GM19372 (cell line): ENCODE results near the gene FASTK.

Source experiments
- ATAC-seq: cut with Tn5 transposase; IDR thresholded peaks from one replicate; pipeline ENCODE4 v1.9.1; 2021; ENCODE audit warnings: mild to moderate bottlenecking, low read depth, moderate library complexity; ENCODE audit not compliant: unreplicated experiment

The FASTK gene

DNA sequence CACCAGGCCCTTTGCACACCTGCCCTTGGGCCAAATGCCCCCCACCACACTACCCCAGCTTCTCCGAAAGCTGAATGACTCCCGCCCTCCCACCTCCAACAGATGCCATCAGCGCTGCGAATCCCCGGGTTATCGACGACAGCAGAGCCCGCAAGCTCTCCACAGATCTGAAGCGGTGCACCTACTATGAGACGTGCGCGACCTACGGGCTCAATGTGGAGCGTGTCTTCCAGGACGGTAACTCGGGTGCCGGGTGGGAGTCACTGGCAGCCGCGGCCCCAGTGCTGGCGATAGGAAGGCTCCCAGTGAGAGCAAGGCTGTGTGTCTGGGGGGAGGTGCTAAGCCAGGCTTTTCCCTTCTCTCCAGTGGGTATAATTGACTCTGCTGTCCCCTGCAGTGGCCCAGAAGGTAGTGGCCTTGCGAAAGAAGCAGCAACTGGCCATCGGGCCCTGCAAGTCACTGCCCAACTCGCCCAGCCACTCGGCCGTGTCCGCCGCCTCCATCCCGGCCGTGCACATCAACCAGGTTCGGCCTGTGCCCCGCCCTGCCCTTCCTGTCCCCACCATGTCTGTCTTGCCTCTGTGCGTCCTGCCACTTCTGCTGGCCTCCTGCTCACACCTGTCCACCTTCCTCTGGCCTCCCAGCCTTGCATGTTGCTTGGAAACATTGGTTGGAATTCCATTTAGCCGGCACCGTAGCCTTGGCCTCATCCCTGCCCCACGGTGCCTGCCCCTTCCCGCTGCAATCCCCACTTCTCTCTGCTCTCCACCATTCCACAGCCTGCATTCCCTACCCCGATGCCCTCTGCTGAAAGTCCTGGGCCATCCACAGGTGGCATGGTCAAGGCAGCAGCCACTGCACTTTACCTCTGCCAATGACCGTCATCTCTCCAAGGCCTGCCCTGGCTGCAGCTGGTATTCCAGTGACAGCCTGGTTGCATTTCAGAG is 37.8 kb upstream of the FASTK start:
- ATAC-seq = no peak

GRCh38 chr7:151117565-151117964 is 37.0 kb upstream of the FASTK start:
- ATAC-seq = no peak

DNA sequence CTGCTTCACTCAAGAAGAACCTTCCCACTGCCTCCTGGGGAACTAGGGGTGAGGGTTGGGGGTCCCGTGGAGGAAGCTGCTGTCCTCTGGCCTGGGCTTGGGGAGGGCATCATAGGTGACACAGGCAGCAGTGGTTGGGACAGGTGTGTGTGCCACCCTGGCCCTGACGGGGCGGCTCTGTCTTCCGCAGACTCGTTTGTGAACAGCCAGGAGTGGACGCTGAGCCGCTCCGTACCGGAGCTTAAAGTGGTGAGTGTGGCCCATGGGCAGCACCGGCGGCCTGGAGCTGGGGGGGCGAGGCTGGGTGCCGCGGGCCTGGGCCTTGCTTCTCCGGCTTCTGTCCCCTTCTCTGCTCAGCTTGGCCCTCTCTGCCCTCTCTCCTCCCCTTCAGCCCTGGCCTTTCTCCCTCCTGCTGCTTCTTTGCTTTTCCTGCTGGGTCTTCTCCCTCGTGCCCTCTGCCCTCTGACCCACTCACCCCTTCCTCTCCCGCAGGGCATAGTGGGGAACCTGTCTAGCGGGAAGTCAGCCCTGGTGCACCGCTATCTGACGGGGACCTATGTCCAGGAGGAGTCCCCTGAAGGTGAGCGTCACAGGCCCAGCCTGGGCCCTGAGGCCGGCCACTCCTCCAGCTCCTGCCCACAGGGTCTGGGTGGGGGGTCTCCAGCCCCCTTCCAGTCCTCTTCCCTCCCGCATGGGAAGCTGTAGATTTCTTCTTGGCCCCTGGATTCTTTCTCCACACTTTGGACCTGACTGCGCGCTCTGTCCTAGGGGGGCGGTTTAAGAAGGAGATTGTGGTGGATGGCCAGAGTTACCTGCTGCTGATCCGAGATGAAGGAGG is 36.2 kb upstream of the FASTK start:
- ATAC-seq = no peak

GRCh38 chr7:151115836-151116418 is 35.3 kb upstream of the FASTK start:
- no peak for ATAC-seq

- ATAC-seq = no peak
Measured at GRCh38 chr7:151115121-151115835, 34.7 kb upstream of the FASTK start.

- no peak for ATAC-seq
Measured at GRCh38 chr7:151114151-151115090, 33.8 kb upstream of the FASTK start.

- ATAC-seq = no peak
Measured at GRCh38 chr7:151113344-151114150, 32.9 kb upstream of the FASTK start.

DNA sequence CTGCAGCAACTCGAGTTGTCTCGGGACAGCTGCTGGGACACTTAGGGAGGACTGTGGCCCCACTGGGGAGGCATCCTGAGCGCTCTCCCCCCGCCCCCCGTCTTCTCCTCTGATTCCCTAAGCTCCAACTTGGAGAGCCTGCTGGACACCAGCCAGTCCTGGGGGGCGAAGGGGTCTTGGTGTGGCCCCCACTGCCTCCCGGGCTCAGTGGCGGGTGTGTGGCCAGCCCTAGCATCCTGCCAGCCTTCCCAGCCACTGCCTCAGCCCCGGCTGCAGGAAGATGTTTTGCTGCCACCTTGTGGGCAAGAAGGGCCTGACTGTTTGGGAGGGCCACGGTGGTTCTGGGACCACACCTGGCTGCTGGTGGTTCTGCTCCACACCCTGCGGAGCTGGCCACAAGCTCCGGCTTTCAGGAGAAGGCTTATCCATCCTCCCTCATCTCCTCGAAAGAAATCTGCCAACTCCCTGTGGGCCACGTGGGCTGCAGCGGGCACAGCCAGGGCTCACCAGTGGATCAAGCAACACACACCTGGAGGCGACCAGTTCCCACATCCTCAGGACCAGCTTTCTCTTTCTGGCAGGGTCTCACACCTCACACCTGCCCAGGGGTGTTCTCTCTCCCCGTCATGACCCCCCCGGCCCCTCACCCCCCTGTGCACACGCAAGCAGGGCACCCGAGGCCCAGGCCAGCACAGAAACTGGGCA is 30.5 kb upstream of the FASTK start:
- peak; percentile 75 for ATAC-seq

DNA sequence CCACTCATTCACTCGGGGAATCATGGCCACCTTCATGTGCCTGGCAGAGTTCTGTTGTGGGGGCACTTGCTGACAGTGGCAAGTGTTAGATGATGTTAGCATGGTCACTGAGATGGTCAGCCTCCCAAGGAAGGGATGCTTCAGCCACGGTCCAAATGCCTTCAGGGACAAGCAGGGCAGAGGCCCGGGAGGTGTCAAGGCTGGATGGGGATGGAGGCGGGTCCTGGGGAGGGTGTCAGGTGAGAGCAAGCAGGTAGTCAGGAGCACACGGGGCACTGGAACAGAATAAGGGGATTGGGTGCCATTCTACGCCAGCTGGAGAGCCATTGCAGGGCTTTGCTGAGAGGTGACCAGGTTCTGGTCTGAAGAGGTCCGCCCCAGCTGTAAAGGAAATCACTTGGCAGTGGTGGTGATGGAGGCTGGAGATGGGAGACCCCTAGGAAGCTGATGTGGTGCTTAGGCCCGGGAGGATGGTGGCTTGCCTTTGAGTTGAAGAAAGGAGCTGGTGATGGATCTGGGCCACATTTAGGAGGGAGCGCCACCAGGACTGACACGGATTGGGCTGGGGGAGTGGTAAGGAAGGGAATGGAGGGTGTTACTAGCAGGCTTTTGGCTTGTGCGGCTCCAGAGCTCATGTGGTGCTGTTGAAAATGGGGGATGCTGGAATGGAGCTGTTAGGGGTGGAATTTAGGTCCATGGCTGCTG is 29.8 kb upstream of the FASTK start:
- no peak for ATAC-seq

DNA sequence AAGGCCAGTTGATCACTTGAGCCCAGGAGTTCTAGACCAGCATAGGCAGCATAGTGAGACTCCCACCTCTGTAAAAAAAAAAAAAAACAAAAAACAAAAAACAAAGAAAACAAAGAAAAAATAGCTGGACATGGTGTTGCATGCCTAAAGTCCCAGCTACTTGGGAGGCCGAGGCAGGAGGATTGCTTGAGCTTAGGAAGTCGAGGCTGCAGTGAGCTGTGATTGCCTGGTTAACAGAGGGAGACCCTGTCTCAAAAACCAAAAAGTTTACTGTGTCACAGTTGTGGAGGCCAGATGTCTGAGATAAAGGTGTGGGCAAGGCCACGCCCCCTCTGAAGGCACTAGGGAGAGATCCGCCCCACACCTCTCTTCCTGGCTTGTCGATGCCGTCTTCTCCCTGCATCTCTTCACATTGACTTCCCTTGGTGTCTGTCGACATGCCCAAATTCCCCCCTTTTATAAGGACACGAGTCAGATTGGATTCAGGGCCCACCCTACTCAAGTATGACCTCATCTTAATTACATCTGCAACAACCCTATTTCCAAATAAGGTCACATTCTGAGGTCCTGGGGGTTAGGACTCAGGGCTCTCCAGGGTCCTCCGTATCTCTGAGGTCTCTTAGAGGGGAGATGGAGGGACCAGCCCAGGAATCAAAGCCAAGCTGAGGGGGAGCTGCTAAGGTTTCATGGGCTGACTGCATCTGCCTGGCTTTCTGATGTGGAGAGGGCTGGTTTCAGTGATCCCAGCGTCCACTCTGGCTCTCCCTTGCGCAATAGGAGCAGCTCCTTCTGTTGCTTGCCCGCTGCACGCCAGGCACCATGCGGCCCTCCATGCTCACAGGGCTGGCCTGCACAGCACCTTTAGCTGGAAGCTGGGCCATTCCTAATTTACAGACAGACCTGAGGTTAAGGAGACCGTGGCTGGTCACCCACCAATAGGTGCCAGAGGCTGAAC is 28.8 kb upstream of the FASTK start:
- ATAC-seq = no peak

GRCh38 chr7:151107882-151108281 is 27.3 kb upstream of the FASTK start:
- no peak for ATAC-seq

GRCh38 chr7:151104411-151105235 is 24.0 kb upstream of the FASTK start:
- no peak for ATAC-seq

GRCh38 chr7:151103973-151104372 is 23.4 kb upstream of the FASTK start:
- no peak for ATAC-seq

DNA sequence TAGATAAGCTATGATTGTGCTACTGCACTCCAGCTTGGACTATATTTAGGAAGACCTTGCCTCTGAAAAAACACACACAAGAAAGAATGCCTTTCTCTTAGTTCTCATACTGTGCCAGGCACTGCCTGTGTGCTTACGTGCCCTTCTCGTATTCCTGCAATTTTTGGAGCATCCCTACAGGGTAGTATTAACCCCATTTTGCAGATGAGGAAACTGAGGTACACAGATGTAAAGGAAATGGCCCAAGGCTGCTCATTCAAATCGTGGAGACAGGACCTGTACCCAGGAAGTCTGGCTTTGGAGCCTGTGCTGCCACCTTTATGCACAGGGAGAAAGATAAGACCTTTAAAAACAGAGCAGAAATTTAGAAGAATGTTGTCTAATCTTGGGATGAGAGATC is 22.4 kb upstream of the FASTK start:
- no peak for ATAC-seq

DNA sequence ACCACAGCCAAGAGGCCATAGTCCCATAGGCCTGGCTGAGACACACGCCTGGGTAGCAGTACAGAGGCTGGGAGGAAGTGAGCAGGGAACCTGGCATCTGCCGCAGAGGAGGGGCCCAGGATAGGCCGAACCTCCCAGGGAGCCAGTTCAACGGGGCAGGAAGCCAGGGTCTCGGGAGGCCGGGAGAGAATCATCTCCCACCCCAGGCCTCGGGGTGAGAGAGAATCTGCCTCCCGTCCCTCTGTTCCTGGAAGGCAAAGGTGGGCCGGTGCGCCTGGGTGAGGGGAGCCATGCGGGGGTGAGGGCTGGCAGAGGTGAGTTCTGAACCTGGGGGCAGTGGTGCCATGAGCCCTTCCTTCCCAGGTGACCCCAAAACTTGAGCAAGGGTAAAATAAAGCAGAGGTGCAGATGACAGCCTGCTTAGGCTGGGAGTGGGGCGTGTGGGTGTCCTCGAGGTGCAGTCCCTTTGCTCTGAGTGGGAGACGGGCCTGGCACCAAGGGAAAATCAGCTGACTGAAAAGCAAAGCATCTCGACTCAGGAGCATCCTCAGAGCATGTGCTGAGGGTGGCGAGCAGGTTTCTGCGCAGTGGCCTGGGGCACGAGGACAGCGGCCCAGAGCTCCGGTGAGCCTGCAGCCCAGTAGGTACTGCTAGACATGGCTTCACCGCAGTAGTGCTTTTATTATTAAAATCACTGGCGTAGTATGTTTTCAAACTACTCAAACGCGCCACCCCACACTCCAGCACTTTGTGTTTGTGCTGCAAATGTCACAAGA is 21.2 kb upstream of the FASTK start:
- ATAC-seq = no peak
